PC-3 (cell line): ENCODE measurements around the gene AHCYL2.

Experiments
- CTCF ChIP-seq: fragments of 300-600 bp; sonication (generic); conservative IDR thresholded peaks from 2 replicates; pipeline ENCODE4 v1.5.1; 2017; ENCODE audit warnings: antibody characterized with exemption, low read depth, mild to moderate bottlenecking, low read length
- EZH2phosphoT487 ChIP-seq: fragments of 300-600 bp; sonication (generic); IDR thresholded peaks from 2 replicates; pipeline ENCODE4 v1.6.1; 2018; ENCODE audit warnings: mild to moderate bottlenecking, antibody characterized with exemption, low read length, borderline replicate concordance

DNA sequence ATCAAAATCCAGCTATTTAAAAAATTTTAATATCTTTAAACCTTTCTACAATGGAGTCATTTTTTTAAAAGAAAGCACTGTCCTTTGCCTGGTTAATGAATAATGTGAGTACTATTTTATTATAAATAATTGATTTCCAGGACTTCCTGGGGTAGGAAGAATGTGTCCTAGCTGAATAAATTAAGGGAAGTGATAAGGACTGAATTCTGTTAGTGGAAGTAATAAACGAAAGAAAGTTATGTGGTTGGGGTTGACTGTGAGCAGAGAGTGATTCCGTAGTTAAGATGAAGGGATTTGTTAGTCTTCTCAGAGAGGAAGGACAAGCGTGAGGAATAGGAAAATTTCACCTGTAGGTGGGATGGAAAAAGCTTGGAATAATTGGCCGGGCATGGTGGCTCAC lies 59.1 kb downstream of the AHCYL2 start:
- TF ChIP-seq CTCF (no peak), EZH2phosphoT487 (no peak)
